ENCODE data around the gene ARAP1. TPM values are rescaled to one million over a fixed set of nuclear protein-coding genes. Genes with fewer than 3 reads are reported as not detected.

The ARAP1 gene
- total RNA-seq, 2 donors from 2014 or later = 76.5 to 103 TPM

- ATAC-seq (ENCODE audit: insufficient number of reproducible peaks, low FRiP score, low read depth) (no peak), DNase-seq (ENCODE audit: low spot score) (no peak)
- no peaks in the 10 kb centered on the region for H3K9me3 ChIP-seq
- no peaks in the 10 kb centered on the region for H3K36me3 ChIP-seq
- H3K4me1 ChIP-seq (ENCODE audit: control insufficient read depth in 1 of 2, low read depth in 2 of 2) = no peaks in the 10 kb centered on the region
- H3K27me3 ChIP-seq (replicated peaks; ENCODE audit: insufficient read depth) = peaks cover 21% of the 10 kb centered on the region
- no peak overlapping the region for H3K27ac ChIP-seq
- TF ChIP-seq CTCF (IDR thresholded peaks at IDR 0.05) = no peak
- H3K4me3 ChIP-seq = no peak overlapping the region
These were observed 78.8 kb downstream of the ARAP1 start for GRCh38 chr11:72673284-72673942.

- TF ChIP-seq CTCF (IDR thresholded peaks at IDR 0.05) = no peak
- Histone ChIP-seq H3K27me3 (replicated peaks; ENCODE audit: insufficient read depth) (peaks cover 15% of the 10 kb centered on the region), H3K36me3 (no peaks in the 10 kb centered on the region), H3K4me1 (ENCODE audit: control insufficient read depth in 1 of 2, low read depth in 2 of 2) (no peaks in the 10 kb centered on the region), H3K9me3 (no peaks in the 10 kb centered on the region), H3K4me3 (no peak overlapping the region), H3K27ac (no peak overlapping the region)
- no peak for DNase-seq (ENCODE audit: low spot score)
- no peak for ATAC-seq (ENCODE audit: insufficient number of reproducible peaks, low FRiP score, low read depth)
These were observed 79.5 kb downstream of the ARAP1 start for GRCh38 chr11:72672597-72673238.

GRCh38 chr11:72671152-72672099 lies 80.8 kb downstream of the ARAP1 start:
- Histone ChIP-seq H3K4me3 (no peak overlapping the region), H3K27ac (no peak overlapping the region), H3K4me1 (ENCODE audit: control insufficient read depth in 1 of 2, low read depth in 2 of 2) (no peaks in the 10 kb centered on the region), H3K36me3 (no peaks in the 10 kb centered on the region), H3K27me3 (replicated peaks; ENCODE audit: insufficient read depth) (peaks cover 10% of the 10 kb centered on the region), H3K9me3 (peaks cover 4% of the 10 kb centered on the region)
- TF ChIP-seq CTCF (IDR thresholded peaks at IDR 0.05) = no peak
- DNase-seq (ENCODE audit: low spot score) = no peak
- ATAC-seq (ENCODE audit: insufficient number of reproducible peaks, low FRiP score, low read depth) = no peak

- Histone ChIP-seq H3K27ac (no peak overlapping the region), H3K9me3 (peaks cover 4% of the 10 kb centered on the region), H3K4me3 (no peak overlapping the region), H3K36me3 (no peaks in the 10 kb centered on the region), H3K4me1 (ENCODE audit: control insufficient read depth in 1 of 2, low read depth in 2 of 2) (no peaks in the 10 kb centered on the region), H3K27me3 (replicated peaks; ENCODE audit: insufficient read depth) (no peaks in the 10 kb centered on the region)
- DNase-seq (ENCODE audit: low spot score) = no peak
- ATAC-seq (ENCODE audit: insufficient number of reproducible peaks, low FRiP score, low read depth) = no peak
- TF ChIP-seq CTCF (IDR thresholded peaks at IDR 0.05) = no peak
These were observed 82.2 kb downstream of the ARAP1 start for GRCh38 chr11:72670041-72670440.

- no peak overlapping the region for H3K4me3 ChIP-seq
- H3K36me3 ChIP-seq = no peaks in the 10 kb centered on the region
- no peak for DNase-seq (ENCODE audit: low spot score)
- no peaks in the 10 kb centered on the region for H3K4me1 ChIP-seq (ENCODE audit: control insufficient read depth in 1 of 2, low read depth in 2 of 2)
- no peak for TF ChIP-seq CTCF (IDR thresholded peaks at IDR 0.05)
- ATAC-seq (ENCODE audit: insufficient number of reproducible peaks, low FRiP score, low read depth) = no peak
- H3K27ac ChIP-seq = no peak overlapping the region
- H3K27me3 ChIP-seq (replicated peaks; ENCODE audit: insufficient read depth) = no peaks in the 10 kb centered on the region
- peaks cover 4% of the 10 kb centered on the region for H3K9me3 ChIP-seq
These were observed 82.7 kb downstream of the ARAP1 start for GRCh38 chr11:72669527-72669926.

Data from thoracic aorta (tissue), 2 donors.